GM19238 (cell line): Measurements from ENCODE around the gene NPHP4.

Source experiments
- DNase-seq: peaks from one replicate; pipeline ENCODE4 v3.0.0; 2011; ENCODE audit warnings: low spot score; ENCODE audit not compliant: insufficient read length

Gene NPHP4

DNA sequence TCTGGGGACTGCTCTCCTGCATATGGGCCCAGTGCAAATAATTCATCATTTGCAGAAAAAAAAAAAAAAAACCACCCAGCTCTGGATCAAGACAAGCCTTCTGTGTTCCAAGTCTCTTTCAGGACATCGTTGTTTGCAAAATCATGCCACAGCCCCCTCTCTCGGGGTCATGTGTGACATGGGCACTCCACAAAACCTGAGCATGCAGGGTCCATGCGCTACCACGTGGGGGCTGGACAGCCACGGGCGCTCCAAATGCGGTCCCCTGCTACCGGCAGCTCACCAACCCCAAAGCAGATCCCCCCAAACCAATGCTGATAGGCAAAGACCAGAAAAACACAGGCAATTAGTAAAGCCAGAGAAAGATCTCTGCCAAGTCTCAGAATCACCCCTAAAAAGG, 17.6 kb downstream of the NPHP4 start:
- DNase-seq, result no peak

DNA sequence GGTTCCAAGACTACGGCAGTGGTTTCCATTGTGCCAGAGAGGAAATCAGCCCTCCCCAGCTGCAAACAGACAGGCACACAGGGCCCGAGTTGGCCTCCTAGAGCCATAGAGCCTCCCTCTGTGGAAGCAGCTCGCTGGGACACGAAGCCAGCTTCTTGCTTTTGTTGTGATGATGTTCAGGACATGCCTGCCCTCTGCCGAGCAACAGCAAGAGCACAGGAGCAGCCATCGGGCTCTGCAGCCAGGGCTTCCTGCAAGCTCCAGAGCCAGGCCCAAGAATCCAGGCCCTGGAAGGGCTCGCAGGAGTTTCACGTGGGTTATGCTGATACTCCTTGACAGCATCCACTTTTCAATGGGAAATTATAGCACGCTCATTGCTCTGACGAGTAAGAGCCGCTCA, 18.5 kb downstream of the NPHP4 start:
- no peak for DNase-seq

DNA sequence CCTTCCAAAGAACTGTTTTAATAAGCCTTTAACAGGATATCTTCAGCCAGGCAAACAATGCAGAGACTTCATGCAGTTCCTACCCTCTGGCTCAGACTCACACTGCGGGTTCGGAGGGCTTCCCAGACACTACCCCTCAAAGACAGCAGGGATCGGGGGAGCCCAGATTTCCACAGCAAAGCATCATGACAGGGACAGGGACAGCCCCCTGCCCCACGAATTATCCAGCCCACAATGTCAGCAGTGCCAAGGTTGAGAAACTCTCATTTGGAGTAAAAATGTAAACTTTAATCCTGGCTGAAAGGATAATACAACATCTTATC, 20.1 kb downstream of the NPHP4 start:
- DNase-seq, result no peak

DNA sequence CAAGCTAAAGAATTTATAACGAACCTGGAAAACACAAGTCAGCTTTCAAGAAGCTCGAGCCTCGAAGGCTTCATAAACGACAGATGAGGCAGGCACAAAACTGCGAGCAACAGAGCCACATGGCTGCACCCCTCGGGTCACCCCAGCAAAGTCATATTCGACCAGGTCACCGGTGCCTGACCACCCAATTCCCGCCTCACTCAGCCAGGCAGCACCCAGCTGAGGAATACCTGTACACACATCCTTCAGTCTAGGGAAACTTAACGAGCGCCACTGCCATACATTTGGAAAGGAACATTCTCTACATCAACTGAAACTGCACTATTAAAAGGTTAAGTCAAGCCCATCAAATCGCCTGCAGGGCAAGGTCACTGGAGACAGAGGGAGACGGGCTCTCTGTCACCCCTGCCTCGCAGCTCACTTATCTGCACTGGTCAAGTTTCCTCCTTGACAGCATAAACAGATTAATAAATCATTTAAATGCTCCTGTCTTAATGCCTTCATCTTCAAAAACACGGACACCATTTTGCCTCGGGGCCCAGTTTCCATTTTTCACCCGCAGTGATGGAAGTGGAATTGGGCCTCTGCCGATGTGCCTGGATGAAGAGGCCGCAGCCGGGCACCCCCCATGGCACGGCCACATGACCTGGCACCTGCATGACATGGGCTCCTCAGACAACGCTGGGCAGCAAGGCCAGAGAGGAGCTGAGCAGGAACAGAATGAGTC, 20.6 kb downstream of the NPHP4 start:
- DNase-seq, result no peak

DNA sequence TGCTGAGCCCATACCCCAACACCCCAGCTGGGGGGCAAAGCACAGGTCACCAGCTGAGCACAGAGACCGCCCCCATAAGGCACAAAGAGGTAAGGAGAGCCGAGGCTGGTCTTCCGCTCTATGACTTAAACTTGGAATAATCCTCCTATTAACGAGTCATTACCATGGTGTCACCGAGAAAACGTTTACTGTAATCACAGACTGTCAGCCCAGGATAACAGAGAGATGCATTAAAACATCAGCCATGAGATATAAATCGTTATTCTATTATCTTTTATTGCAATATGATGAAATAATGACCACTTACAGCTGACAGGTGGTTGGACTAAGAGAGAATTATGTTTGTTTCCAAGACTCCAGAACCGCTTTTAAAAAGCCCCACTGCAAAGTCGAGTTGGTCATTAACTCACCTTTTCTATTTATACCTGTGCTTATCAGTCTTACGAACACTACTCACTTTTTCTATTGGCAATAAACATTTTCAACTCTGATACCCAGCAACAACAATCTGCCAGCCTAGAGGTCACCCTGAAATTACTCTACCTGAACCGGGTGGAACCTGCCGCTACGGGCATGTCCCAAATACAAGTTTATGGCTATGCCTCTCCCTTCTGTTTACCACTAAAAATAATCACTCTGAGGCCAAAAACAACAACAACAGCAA, 21.5 kb downstream of the NPHP4 start:
- DNase-seq, result no peak

DNA sequence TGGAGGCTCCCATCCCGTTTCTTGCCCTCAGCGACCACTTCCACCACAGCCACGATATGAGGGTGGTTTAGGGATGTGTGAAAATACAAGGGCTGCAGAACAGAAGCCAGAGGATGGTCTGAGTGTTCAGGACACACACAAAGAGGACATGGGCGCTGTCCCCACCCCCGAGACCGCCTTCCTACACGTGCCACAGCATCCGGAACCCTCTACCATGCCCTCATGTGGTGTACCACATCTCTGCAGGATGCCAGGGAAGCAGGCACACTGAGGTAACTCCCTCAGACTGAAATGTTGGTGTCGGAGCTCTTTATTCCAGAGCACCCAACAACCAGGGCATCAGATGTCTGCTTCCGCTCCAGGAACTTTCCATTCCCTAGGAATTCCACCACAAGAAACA, 23.1 kb downstream of the NPHP4 start:
- no peak for DNase-seq

DNA sequence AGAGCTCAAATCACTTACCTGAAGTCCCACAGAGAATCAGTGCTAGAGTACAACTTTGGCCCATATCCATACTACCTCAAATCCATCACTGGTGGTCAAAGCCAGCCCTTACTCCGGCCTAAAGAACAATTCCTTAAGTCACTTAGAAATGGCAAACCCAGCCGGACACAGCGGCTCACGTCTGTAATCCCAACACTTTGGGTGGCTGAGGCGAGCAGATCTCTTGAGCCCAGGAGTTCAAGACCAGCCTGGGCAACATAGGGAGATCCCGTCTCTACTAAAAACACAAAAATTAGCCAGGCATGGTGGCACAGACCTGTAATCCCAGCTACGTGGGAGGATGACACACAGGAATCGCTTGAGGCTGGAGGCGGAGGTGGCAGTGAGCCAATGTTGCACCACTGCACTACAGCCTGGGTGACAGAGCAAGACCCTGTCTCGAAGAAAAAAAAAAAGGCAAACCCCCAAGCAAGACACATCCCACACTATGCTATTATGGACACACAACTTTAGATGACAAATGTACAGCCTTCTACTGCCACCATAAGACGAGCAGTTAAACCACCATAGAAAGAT, 24.0 kb downstream of the NPHP4 start:
- no peak for DNase-seq

DNA sequence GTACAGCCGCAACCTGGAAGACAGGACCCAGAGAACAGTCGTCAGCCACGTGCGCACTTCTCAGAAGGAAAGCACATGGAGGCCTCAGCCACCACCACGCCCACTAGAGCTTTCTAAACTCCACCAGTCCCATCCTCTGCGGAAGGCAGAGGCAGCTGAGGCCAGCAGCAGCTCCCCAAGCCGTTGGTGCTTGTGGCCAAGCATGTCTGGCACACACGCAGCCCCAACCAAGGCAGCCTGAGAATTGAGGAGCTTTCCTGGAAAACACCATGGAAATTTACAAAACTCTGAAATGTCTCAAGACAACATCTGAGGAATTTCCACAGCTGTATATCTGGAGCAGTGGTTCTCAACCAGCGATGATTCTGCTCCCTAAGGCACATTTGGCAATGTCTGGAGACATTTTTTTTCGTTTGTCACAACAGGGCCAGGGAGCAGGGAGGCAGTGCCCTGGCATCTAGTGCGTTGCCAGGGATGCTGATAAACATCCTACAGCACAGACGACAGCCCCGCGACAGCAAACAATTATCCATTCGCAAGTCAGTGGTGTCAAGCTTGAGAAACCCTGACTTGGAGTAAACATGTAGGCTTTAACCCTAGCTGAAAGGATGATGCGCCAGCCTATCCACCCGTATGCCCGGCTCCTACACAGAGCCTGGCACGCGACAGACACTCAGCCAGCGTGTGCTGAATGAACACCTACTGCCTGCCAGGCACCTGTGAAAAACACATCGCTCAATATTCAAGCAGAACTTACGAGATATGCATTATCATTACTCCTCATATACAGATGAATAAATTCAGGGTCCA, 24.7 kb downstream of the NPHP4 start:
- DNase-seq, result no peak

DNA sequence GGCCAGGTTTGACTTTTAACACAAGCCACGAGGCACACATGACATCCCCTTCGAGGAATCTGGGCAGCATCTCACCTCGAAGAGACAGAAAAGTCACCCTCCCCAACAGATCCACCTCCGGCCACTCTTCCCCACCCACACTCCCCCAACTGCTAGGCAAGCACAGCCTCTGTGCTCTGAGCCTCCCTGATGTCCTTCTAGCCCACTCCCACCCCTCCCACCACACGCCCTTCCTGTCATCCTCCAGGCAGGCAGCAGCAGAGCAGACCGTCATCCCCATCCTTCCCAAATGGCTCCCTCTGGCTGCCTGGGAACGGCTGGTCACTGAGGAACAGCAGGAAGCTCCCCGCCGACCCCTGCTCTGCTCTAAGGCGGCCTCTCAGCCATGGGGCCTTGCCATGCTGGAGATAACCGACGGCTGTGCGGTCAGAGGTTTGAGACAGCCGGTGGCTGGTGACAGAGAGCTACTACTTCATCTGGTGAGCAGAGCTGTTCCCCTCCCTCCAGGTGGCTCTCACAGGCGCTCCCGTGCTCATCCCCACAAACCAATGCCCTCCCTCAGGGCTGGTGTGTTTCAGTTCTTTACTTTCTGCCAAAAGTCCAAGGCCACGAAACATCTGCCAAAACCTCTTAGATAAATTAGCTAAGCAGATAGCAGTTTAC, 25.6 kb downstream of the NPHP4 start:
- no peak for DNase-seq

DNA sequence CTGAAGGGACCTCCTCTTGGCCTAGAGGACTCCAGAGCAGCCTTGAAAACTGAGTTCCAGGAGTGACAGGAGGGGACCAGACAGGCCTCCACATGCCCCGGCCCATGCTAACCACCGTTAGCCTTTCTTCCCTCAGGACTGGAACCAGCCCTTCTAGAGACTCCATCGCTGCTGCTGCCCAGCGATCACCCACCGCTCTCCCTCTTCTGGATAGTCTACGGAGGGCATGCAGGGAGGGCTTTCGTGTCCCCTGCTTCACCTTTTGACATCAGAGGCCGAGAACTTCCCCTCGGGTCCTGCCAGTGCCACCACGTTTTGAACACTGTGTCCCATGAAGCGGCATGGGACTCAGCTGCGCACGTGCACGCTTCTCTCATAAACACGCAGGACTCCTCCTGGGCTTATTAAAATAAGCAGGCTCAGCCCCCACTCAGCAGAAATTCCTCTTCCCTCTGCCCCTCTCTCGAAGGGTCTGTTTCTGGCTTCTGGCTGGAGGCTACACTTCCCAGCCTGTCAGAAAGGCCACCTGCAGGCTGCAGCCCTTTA, 26.6 kb downstream of the NPHP4 start:
- no peak for DNase-seq

DNA sequence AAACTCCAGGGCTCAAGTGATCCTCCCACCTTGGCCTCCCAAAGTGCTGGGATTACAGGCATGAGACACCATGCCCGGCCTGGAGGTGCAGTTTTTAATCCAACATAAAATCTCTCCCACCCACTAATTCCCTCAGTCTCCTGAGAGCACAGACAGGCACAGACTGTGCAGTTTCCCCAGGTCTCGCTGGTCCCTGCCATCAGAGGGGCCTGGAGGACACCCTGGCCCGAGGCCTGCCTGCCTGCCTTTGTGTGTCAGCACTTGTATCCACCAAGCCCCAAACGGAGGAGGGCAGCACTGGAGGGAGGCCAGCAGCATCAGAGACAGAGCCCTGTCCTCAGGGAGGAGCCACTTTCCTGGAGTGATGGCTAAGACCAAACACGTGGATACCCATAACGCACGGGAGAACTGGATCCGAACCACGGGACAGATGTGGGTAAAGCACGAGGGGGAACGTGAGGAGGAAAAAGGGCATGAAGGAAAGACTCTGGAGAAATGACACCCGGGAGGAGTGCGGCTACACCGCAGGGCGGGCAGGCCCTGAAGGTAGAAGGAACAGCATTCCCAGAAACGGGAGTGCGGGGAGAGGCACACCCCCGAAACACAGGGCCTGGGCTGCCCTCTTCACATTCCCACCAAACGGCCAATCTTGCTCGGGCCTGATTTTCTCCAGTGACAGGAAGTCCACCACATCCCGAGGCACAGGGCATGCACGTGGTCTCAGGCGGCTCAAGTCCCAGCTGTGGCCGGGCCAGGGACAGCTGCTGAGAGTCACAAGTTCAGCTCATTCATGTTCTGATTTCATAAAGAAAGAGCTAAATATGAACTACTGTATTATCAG, 29.7 kb downstream of the NPHP4 start:
- DNase-seq, result no peak

DNA sequence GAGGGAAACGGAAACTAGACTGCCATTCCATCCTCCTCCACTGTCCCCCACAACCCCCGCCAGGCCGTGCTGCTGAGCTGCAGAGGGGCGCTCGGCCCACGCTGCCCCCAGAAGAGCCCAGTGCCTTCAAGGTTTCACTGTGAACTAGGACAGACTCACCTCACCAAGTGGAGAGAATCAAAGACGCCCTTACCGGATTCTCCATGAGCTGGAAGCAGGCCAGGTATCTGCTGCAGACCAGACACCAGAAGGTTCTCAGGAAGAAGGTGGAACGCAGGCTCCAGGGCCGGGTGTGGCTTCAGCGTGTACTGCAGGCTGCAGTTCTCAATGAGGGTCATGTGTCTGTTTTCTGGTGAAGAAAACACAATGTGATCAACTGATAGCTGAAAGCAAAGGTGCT, 30.6 kb downstream of the NPHP4 start:
- no peak for DNase-seq

DNA sequence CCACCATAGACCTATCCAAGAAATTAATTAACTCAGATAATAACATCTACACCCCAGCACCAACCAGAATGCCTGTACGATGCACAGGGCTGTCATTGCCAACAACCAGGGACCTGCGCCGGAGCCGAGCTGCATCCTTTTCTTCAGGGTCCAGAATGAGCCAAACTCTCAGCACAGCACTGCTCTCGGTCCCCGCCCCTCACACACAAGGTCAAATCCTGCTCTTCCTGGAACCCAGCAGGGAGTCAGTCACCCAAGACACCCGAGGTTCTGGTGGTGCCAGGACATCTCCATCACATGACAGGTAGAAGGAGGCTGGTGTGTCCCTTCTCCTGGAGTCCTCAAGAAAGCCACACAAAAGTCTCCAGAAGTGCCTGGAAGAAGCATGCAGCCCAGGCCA, 31.9 kb downstream of the NPHP4 start:
- DNase-seq, result no peak

DNA sequence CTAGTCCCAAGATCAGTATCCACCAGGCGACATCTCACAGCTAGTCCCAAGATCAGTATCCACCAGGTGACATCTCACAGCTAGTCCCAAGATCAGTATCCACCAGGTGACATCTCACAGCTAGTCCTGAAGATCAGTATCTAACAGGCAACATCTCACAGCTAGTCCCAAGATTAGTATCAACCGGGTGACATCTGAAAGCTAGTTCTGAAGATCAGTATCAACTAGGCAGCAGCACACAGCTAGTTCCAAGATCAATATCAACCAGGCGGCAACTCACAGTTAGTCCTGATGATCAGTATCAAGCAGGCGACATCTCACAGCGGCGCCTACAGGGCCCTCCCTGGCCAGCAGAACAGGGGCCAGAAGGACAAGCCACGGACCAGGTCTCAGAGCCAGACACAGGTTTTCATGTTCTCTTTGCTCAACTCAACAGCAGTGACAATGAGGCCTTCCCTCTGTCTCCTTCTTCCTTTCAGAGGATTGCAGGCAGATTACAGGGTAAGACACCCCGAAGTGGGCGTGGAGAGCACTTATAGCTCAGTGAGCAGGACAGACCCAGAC, 32.5 kb downstream of the NPHP4 start:
- no peak for DNase-seq

DNA sequence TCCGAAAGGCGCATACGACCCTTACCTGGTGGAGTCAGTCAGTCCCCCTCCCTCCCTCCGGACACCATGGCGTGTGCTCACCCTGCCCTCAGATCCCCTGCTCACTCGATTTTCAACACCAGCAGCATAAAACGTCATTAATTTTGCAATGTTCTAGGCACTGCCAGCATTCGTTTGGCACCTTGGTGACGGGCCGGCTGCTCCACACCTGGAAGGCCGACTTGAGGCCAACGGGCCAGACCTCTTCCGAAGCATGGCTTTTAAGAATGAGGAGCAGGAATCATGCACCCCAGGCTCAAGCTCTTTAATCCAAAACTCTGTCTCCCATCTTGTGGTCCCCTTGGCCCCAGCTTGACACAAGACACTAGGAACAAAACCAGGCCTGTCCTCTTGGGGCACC, 33.1 kb downstream of the NPHP4 start:
- no peak for DNase-seq

DNA sequence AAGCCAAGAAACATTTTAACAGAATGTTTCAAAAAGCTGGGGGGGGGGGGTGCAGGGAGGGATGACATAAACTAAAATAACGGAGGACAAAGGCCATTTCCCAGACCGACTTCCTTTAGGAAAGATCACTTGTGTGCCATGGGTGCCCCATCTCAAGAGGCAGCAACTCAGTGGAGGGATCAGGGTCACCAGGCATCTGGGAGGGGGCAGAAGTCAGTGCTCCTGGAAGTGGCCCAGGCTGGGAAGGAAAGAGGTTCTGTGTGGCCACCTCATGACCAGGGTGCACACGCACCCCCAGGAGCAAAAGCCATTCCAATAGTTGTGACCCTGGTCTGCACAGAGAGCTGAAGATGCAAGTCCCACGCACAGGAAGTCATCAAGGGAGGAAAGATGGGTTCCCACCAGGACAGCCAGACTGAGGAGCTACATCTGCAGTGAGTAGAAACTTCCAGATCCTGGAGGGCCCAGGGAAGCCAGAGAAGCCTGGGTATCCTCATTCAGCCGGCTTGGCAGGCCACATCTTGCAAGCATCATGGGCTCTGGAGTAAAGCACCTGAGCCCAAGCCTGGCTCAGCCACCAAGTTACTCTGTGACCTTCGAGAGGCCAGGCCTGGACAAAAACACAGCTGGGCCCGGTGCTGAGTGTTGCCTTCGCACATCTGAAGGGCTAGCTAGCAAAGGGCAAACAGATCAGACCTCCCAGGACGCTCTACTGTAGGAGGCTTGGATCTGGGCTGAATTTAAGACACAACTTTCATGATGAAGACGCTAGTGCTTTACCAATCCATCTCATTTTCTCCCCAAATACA, 36.0 kb downstream of the NPHP4 start:
- DNase-seq, result no peak

DNA sequence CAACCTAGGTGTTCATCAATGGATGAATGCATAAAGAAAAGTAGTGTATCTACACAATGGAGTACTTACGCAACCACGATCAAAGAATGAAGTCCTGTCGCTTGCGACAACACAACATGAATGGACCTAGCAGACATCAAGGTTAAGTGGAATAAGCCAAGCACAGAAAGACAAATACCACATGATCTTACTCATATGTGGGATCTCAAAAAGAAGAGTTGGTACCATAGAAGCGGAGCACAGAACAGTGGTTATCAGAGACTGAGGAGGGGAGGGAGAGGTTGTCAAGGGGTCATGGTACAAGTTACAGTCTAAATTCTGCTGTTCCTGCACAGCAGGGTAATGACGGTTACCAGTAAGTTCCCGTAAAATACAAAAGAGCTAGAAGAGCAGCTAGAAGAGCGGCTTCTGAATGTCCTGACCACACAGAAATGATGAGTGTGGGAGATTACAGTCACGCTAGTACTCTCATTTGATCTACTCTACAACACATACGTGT, 36.7 kb downstream of the NPHP4 start:
- DNase-seq, result no peak

DNA sequence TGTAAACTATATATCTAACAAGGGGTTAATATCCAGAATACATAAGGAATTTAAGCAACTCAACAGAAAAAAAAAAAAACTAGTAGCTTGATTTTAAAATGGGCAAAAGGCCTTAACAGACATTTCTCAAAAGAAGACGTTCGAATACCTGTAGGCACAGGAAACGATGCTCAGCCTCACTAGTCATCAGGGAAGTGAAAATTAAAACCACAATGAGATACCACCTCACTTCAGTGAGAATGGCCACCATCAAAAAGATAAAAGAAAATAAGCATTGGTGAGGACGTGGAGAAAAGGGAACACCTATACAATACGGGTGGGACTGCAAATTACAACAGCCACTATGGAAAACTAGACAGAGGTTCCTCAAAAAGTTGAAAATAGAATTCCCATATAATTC, 37.3 kb downstream of the NPHP4 start:
- no peak for DNase-seq

DNA sequence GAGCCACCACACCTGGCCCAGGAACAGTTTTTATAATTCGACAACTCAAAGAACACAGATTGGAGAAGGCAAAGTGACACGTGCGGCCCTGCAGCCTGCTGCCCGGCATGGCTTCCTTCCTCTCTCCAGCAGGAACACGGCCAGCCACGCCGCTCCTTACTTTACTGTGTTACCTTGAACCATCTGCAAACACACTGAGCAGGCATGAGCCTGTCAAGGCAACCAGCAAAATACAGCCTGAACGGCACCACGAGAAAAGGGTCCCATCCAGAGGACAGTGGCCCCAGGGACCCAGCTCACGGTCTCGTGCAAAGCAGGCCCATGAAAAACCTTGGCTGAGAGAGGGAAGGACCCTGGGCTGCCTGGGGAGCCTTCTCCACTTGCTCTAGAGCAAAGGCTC, 38.8 kb downstream of the NPHP4 start:
- no peak for DNase-seq
